ENCODE results near the gene DDX28. TPM values are rescaled to one million over a fixed set of nuclear protein-coding genes. Genes with fewer than 3 reads are reported as not detected.
"Not testable (repeated sequence)": the region's sequence is repeated elsewhere in the genome, so short reads cannot be mapped to it uniquely, and the experiment has no call there.

Gene DDX28
- total and polyA plus RNA-seq, 2 donors (not counting 3 experiments of a cell fraction or from before 2014, with no cell fraction given): 8.4 to 12.5 TPM

DNA sequence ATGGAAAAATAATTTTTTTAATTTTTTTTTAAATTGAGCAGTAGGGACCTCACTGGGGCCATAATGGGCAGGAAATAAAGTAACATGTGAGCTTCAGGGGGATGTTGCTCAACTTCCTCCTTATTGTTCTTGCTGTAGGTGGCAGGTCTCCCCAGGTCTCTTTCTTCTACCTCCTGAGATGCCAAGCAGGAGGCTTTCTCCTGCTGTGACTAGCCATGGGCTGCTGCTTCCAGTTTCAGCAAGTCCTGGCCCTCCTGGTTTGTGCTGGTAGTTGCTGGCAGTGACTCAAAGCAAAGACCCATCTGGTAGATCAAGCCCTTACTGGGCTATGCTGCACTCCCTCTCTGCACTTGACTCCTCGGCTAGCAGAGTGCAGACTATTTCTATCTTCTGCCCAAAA, 9.6 kb downstream of the DDX28 start:
- peak; percentile 41 for DNase-seq (ENCODE audit: low read depth, low spot score)
- no TSS peak for BruUV-seq (replicated peaks)
- CTCF ChIA-PET: interaction anchor here (1.1 to 1.2 kb wide), 2 partner anchors 12 to 30 kb away, joined by 3 read pairs; no protein-coding TSS in a partner anchor
- TF ChIP-seq POLR2A (IDR thresholded peaks at IDR 0.05; ENCODE audit: low read depth, low read length) (no peak), POLR2AphosphoS5 (IDR thresholded peaks at IDR 0.05; ENCODE audit: insufficient read depth, low read depth, low read length) (no peak), FOS (IDR thresholded peaks at IDR 0.05; ENCODE audit: borderline replicate concordance, insufficient read depth, low read length) (no peak), JUN (IDR thresholded peaks at IDR 0.05; ENCODE audit: borderline replicate concordance, insufficient read depth, insufficient read length, low read depth) (no peak), GATA2 (IDR thresholded peaks at IDR 0.05; ENCODE audit: insufficient read depth, insufficient read length, low read depth, low read length) (no peak), EZH2 (IDR thresholded peaks at IDR 0.05; ENCODE audit: borderline replicate concordance, low read depth, low read length, severe bottlenecking) (no peak), MYC (IDR thresholded peaks at IDR 0.05; ENCODE audit: low read depth, low read length) (no peak)
- TF ChIP-seq, protein P1, sequence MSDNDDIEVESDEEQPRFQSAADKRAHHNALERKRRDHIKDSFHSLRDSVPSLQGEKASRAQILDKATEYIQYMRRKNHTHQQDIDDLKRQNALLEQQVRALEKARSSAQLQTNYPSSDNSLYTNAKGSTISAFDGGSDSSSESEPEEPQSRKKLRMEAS (IDR thresholded peaks at IDR 0.05; ENCODE audit: insufficient read depth, insufficient read length): no peak
- TF ChIP-seq, protein P2, sequence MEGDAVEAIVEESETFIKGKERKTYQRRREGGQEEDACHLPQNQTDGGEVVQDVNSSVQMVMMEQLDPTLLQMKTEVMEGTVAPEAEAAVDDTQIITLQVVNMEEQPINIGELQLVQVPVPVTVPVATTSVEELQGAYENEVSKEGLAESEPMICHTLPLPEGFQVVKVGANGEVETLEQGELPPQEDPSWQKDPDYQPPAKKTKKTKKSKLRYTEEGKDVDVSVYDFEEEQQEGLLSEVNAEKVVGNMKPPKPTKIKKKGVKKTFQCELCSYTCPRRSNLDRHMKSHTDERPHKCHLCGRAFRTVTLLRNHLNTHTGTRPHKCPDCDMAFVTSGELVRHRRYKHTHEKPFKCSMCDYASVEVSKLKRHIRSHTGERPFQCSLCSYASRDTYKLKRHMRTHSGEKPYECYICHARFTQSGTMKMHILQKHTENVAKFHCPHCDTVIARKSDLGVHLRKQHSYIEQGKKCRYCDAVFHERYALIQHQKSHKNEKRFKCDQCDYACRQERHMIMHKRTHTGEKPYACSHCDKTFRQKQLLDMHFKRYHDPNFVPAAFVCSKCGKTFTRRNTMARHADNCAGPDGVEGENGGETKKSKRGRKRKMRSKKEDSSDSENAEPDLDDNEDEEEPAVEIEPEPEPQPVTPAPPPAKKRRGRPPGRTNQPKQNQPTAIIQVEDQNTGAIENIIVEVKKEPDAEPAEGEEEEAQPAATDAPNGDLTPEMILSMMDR (IDR thresholded peaks at IDR 0.05; ENCODE audit: extremely low read depth in 1 of 2, insufficient read depth in 1 of 2, low read depth in 1 of 2, low read length in 2 of 2): no peak
- dilution Hi-C loops (cut with MboI; ENCODE audit: extremely low pct_ligation_motif_present, low sequenced_read_pairs) (no loop called here), intact Hi-C loops (cut with micrococcal nuclease) (no loop called here)
- H3K4me3 ChIP-seq (replicated peaks in 1 of 3; ENCODE audit: insufficient read depth in 1 of 3, low read depth in 1 of 3, low read length in 3 of 3): no peak overlapping the region
- no peaks in the 10 kb centered on the region for H3K79me2 ChIP-seq (ENCODE audit: control insufficient read depth, insufficient read depth, low read length)
- H3K9me3 ChIP-seq (replicated peaks; ENCODE audit: control insufficient read depth, insufficient read depth, low read length): no peaks in the 10 kb centered on the region
- no peaks in the 10 kb centered on the region for H3K36me3 ChIP-seq (ENCODE audit: control insufficient read depth in 2 of 2, extremely low read depth in 1 of 2, insufficient read depth in 2 of 2, low read length in 2 of 2)
- H3K27ac ChIP-seq (ENCODE audit: insufficient read depth, low read depth, low read length): no peak overlapping the region
- H3K4me2 ChIP-seq (ENCODE audit: insufficient read depth, low read length): peak overlapping the region; percentile 29
- H2AFZ ChIP-seq (ENCODE audit: low read depth, low read length): peak overlapping the region; percentile 75
- POLR2A ChIA-PET: no interaction called here
- H3K9ac ChIP-seq (replicated peaks; ENCODE audit: extremely low read depth, insufficient read depth, low read length): no peak overlapping the region
- peaks cover 7% of the 10 kb centered on the region for H3K4me1 ChIP-seq (ENCODE audit: control insufficient read depth, extremely low read depth, insufficient read depth, low read length)
- H3K27me3 ChIP-seq (ENCODE audit: control insufficient read depth in 2 of 2, insufficient read depth in 2 of 2, low read length in 2 of 2): no peaks in the 10 kb centered on the region
- FAIRE-seq: peak; percentile 44
- no peaks in the 10 kb centered on the region for H3K9me1 ChIP-seq (replicated peaks; ENCODE audit: control insufficient read depth, extremely low read depth, insufficient read depth, low read length)
- no peaks in the 10 kb centered on the region for H4K20me1 ChIP-seq (replicated peaks; ENCODE audit: control insufficient read depth, extremely low read depth, insufficient read depth, low read length)

DNA sequence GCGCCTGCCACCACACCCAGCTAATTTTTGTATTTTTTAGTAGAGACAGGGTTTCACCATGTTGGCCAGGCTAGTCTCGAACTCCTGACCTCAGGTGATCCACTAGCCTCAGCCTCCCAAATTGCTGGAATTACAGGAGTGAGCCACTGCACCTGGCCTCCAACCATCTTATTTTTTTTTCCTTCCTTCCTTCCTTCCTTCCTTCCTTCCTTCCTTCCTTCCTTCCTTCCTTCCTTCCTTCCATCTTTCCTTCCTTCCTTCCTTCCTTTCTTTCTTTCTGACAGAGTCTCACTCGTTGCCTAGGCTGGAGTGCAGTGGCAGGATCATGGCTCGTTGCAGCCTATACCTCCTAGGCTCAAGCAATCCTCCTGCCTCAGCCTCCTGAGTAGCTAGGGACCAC, 13.2 kb downstream of the DDX28 start:
- intact Hi-C loops (cut with micrococcal nuclease); H4K20me1 ChIP-seq (replicated peaks; ENCODE audit: control insufficient read depth, extremely low read depth, insufficient read depth, low read length); H3K36me3 ChIP-seq (ENCODE audit: control insufficient read depth in 2 of 2, extremely low read depth in 1 of 2, insufficient read depth in 2 of 2, low read length in 2 of 2); BruUV-seq (replicated peaks); H2AFZ ChIP-seq (ENCODE audit: low read depth, low read length); H3K79me2 ChIP-seq (ENCODE audit: control insufficient read depth, insufficient read depth, low read length); H3K27ac ChIP-seq (ENCODE audit: insufficient read depth, low read depth, low read length); H3K4me2 ChIP-seq (ENCODE audit: insufficient read depth, low read length); H3K27me3 ChIP-seq (ENCODE audit: control insufficient read depth in 2 of 2, insufficient read depth in 2 of 2, low read length in 2 of 2); CTCF ChIA-PET; POLR2A ChIA-PET; dilution Hi-C loops (cut with MboI; ENCODE audit: extremely low pct_ligation_motif_present, low sequenced_read_pairs); H3K9me1 ChIP-seq (replicated peaks; ENCODE audit: control insufficient read depth, extremely low read depth, insufficient read depth, low read length); H3K4me3 ChIP-seq (replicated peaks in 1 of 3; ENCODE audit: insufficient read depth in 1 of 3, low read depth in 1 of 3, low read length in 3 of 3); H3K9me3 ChIP-seq (replicated peaks; ENCODE audit: control insufficient read depth, insufficient read depth, low read length); DNase-seq (ENCODE audit: low read depth, low spot score); H3K9ac ChIP-seq (replicated peaks; ENCODE audit: extremely low read depth, insufficient read depth, low read length): not testable (repeated sequence)
- H3K4me1 ChIP-seq (ENCODE audit: control insufficient read depth, extremely low read depth, insufficient read depth, low read length): peaks cover 10% of the 10 kb centered on the region
- peak; percentile 12 for FAIRE-seq
